K562 (cell line): Measurements from ENCODE around the gene GATA6. TPM values are rescaled to one million over a fixed set of nuclear protein-coding genes. Genes with fewer than 3 reads are reported as not detected.
A peak's percentile ranks its signal among the peaks of the same experiment; 100 is the strongest.

Experiments used
- ATAC-seq: fragments of 200-7000 bp; cut with Tn5 transposase; 3 replicates; pipeline ENCODE4 v1.9.1; 2020; ENCODE audit warnings: moderate library complexity
- BruUV-seq: library from RNA; stranded (reverse); fragments of 400-500 nt; replicated peaks from 2 replicates; lab custom pipeline; 2021; lab: Mats Ljungman, UMichigan
- CTCF ChIA-PET: fragments of 300-600 bp; formaldehyde crosslinking; extraction: SDS; loops from one replicate; lab custom pipeline; 2021; ENCODE audit warnings: low intra/inter-chr PET ratio; lab: Yijun Ruan, JAX
- POLR2A ChIA-PET: fragments of 300-600, 350-650 bp; sonication (Branson Sonifier 250); formaldehyde crosslinking; extraction: SDS; loops from one replicate; lab custom pipeline; 2021; ENCODE audit warnings: antibody characterized with exemption, inconsistent platforms; lab: Yijun Ruan, JAX
- DNase-seq, 4 experiments: peaks; one replicate each; pipeline versions ENCODE4 v3.0.0 to v3.0.0-alpha.2; 2011 to 2018; ENCODE audit warnings: low spot score in 3 of 4, mixed read lengths in 3 of 4; ENCODE audit errors: extremely low read depth in 1 of 4
- FAIRE-seq: peaks from 2 replicates; lab custom pipeline; 2011; peaks lifted over from hg19 to GRCh38; lab: Jason Lieb, UNC
- H2AFZ ChIP-seq: 2 replicates; pipeline ENCODE4 v1.6.0; 2011; ENCODE audit warnings: low read depth, low read length, control low read depth, inconsistent platforms
- H3K27ac ChIP-seq: fragments of 200-600 bp; 3 replicates; pipeline ENCODE4 v1.8.0; 2011; ENCODE audit warnings: low read depth, mild to moderate bottlenecking, control low read depth, inconsistent platforms, low read length, moderate library complexity, mixed read lengths; ENCODE audit errors: extremely low read depth
- H3K27me3 ChIP-seq, 2 experiments: fragments of 300-600 bp in 1 of 2; 2 replicates in 1 of 2; 3 replicates in 1 of 2; pipeline versions ENCODE4 v1.6.0 to v1.8.0; 2011; ENCODE audit warnings: inconsistent platforms in 2 of 2, low read length in 2 of 2, mild to moderate bottlenecking in 1 of 2, mixed read lengths in 1 of 2, moderate library complexity in 1 of 2; ENCODE audit not compliant: control insufficient read depth in 2 of 2, insufficient read depth in 2 of 2
- H3K36me3 ChIP-seq: fragments of 300-600 bp; 3 replicates; pipeline ENCODE4 v1.8.0; 2011; ENCODE audit warnings: mild to moderate bottlenecking, low read length, inconsistent platforms; ENCODE audit not compliant: control insufficient read depth, insufficient read depth
- H3K4me1 ChIP-seq, 2 experiments: fragments of 200-600 bp in 1 of 2; replicated peaks in 1 of 2; 2 replicates in 1 of 2; 3 replicates in 1 of 2; pipeline versions ENCODE4 v1.5.1 to v1.8.0; 2011; ENCODE audit warnings: inconsistent platforms in 2 of 2, low read length in 2 of 2, mild to moderate bottlenecking in 1 of 2, mixed read lengths in 1 of 2, moderate library complexity in 1 of 2; ENCODE audit not compliant: control insufficient read depth in 2 of 2, insufficient read depth in 2 of 2
- H3K4me2 ChIP-seq: 2 replicates; pipeline ENCODE4 v1.6.1; 2011; ENCODE audit warnings: low read length, control low read depth, inconsistent platforms, mixed read lengths; ENCODE audit not compliant: insufficient read depth
- H3K4me3 ChIP-seq: fragments of 200-600 bp; sonication (generic), shearing (Covaris generic); 2 replicates; pipeline ENCODE4 v1.5.1; 2016; ENCODE audit warnings: control low read depth, inconsistent platforms
- H3K79me2 ChIP-seq: fragments of 200-600 bp; 3 replicates; pipeline ENCODE4 v1.8.0; 2011; ENCODE audit warnings: low read length, inconsistent platforms; ENCODE audit not compliant: control insufficient read depth, insufficient read depth
- H3K9ac ChIP-seq, 2 experiments: 2 replicates each; pipeline versions ENCODE4 v1.6.0 to v1.6.1; 2011; ENCODE audit warnings: low read depth in 2 of 2, low read length in 2 of 2, control low read depth in 1 of 2, inconsistent platforms in 1 of 2, mild to moderate bottlenecking in 1 of 2, mixed read lengths in 1 of 2; ENCODE audit not compliant: insufficient read depth in 1 of 2
- H3K9me1 ChIP-seq: one replicate; pipeline ENCODE4 v1.6.0; 2011; ENCODE audit warnings: inconsistent platforms, mild to moderate bottlenecking, low read length, moderate library complexity; ENCODE audit not compliant: control insufficient read depth, insufficient read depth
- H3K9me3 ChIP-seq: replicated peaks from 2 replicates; pipeline ENCODE4 v1.5.1; 2011; ENCODE audit warnings: low read depth, low read length, inconsistent platforms; ENCODE audit not compliant: control insufficient read depth, insufficient read depth
- H4K20me1 ChIP-seq: replicated peaks from 2 replicates; pipeline ENCODE4 v1.6.1; 2011; ENCODE audit warnings: low read length, inconsistent platforms, mixed read lengths; ENCODE audit not compliant: control insufficient read depth, insufficient read depth
- FOS ChIP-seq: IDR thresholded peaks from 3 replicates; pipeline ENCODE4 v1.6.1; 2011; ENCODE audit not compliant: insufficient read length; ENCODE audit errors: extremely low read depth
- HNRNPK ChIP-seq: fragments of 200-400 bp; formaldehyde crosslinking; IDR thresholded peaks from one replicate; pipeline ENCODE4 v1.6.1; 2018; ENCODE audit warnings: mild to moderate bottlenecking, low read depth, low read length; ENCODE audit not compliant: poor library complexity, severe bottlenecking
- LARP7 ChIP-seq: fragments of 450-650 bp; IDR thresholded peaks from 2 replicates; pipeline ENCODE4 v1.6.1; 2016
- PTBP1 ChIP-seq: fragments of 200-400 bp; formaldehyde crosslinking; IDR thresholded peaks from 2 replicates; pipeline ENCODE4 v1.6.1; 2017; ENCODE audit warnings: low read depth, low read length
- WGBS: fragments of 100-300 bp; shearing (Covaris generic); methylation state at CpG from one replicate; pipeline ENCODE4 v1.1.6; 2016; ENCODE audit warnings: low coverage, mixed read lengths; ENCODE audit not compliant: insufficient coverage; ENCODE audit errors: missing lambda C conversion rate; 5-methylcytosine and 5-hydroxymethylcytosine counted together
- in situ Hi-C: fragments of 300-500 bp; cut with MboI; formaldehyde crosslinking; loops from 4 replicates; pipeline ENCODE4 v1.15.0; 2018; ENCODE audit warnings: inconsistent platforms, mixed read lengths
- intact Hi-C: fragments of 100-400 bp; cut with micrococcal nuclease; formaldehyde crosslinking; loops from 2 replicates; pipeline ENCODE4 v1.14.2; 2022
- polyA plus RNA-seq, 8 experiments: library from polyadenylated mRNA; depleted of rRNA in 4 of 8; stranded (reverse) in 5 of 8; unstranded in 3 of 8; fragments of >200 nt; fragmentation: Nextera tagmentation in 2 of 8; fragmentation: Illumina TruSeq in 1 of 8; extraction: Ambion mirVana in 2 of 8; extraction: Trizol in 1 of 8; gene quantifications; 2 replicates each; pipeline versions ENCODE4 v1.2.1 to v1.2.3, GENCODE V29; 2011 to 2014; ENCODE audit warnings: inconsistent platforms in 1 of 8, missing spikeins in 1 of 8
- total RNA-seq, 7 experiments: library from RNA; depleted of rRNA in 6 of 7; stranded (reverse); fragments of >200 nt in 6 of 7; fragmentation: Illumina TruSeq in 2 of 7; extraction: Trizol in 2 of 7; gene quantifications; 2 replicates each; pipeline versions ENCODE4 v1.2.1 to v1.2.3, GENCODE V29; 2011 to 2021; ENCODE audit warnings: low replicate concordance in 1 of 7
- TF ChIP-seq, protein P1 (sequence below): fragments of 150-350 bp; IDR thresholded peaks from 2 replicates; pipeline ENCODE4 v1.6.1; 2014; ENCODE audit warnings: low read depth, mild to moderate bottlenecking, low read length, borderline replicate concordance

The GATA6 gene
- total and polyA plus RNA-seq, 9 of the 15 experiments (the other 6 are each of a cell fraction or from before 2014, with no cell fraction given), result 0.01 to 0.24 (median 0.16) TPM; not detected in 5

DNA sequence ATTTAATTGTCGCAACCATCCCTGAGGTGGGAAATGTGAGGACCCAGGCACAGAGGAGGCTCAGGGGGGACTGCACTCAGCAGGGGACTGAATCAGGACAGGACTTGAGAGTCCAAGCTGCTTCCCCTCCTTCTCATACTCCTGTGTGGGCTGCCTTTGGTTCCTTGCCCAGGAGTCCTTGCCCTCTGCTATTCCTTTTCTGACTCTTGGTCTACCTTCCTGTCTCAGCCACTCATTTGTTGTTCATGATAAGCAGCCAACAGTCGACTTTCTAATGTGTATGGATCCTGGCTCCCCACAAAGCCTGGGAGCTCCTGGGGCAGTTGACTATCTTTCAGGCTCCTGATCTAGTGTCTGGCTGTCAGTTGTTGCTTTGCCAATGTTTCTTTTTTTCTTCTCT lies 28.3 kb downstream of the GATA6 start:
- no peaks in the 10 kb centered on the region for H3K9me3 ChIP-seq
- H3K4me2 ChIP-seq, result no peak overlapping the region
- ATAC-seq, result peak; percentile 9
- H3K27me3 ChIP-seq, result peaks cover 0 to 6% of the 10 kb centered on the region in 2 experiments; a peak in 1 of 5 replicates
- POLR2A ChIA-PET, result interaction anchor here (0.6 to 2.0 kb wide), 5 partner anchors 9 to 174 kb away, joined by 3 to 7 read pairs (median 3); no protein-coding TSS in a partner anchor
- BruUV-seq, result no TSS peak
- in situ Hi-C loops (no loop called here), intact Hi-C loops (no loop called here)
- H4K20me1 ChIP-seq, result no peaks in the 10 kb centered on the region
- H3K4me1 ChIP-seq, result peaks cover 15 to 19% of the 10 kb centered on the region in 2 experiments
- H3K36me3 ChIP-seq, result no peaks in the 10 kb centered on the region
- CTCF ChIA-PET, result no interaction called here
- no peak overlapping the region for H3K4me3 ChIP-seq
- no peak for DNase-seq
- WGBS, result 49% methylated on average over 2 of the region's 2 CpGs
- peak overlapping the region; percentile 77 for H2AFZ ChIP-seq
- H3K9me1 ChIP-seq, result no peaks in the 10 kb centered on the region
- no peak overlapping the region; a peak in 1 of 4 replicates for H3K9ac ChIP-seq
- H3K27ac ChIP-seq, result no peak overlapping the region
- H3K79me2 ChIP-seq, result no peaks in the 10 kb centered on the region
- no peak for FAIRE-seq
- no peak for TF ChIP-seq FOS
- TF ChIP-seq LARP7, result no peak
- TF ChIP-seq, protein P1, sequence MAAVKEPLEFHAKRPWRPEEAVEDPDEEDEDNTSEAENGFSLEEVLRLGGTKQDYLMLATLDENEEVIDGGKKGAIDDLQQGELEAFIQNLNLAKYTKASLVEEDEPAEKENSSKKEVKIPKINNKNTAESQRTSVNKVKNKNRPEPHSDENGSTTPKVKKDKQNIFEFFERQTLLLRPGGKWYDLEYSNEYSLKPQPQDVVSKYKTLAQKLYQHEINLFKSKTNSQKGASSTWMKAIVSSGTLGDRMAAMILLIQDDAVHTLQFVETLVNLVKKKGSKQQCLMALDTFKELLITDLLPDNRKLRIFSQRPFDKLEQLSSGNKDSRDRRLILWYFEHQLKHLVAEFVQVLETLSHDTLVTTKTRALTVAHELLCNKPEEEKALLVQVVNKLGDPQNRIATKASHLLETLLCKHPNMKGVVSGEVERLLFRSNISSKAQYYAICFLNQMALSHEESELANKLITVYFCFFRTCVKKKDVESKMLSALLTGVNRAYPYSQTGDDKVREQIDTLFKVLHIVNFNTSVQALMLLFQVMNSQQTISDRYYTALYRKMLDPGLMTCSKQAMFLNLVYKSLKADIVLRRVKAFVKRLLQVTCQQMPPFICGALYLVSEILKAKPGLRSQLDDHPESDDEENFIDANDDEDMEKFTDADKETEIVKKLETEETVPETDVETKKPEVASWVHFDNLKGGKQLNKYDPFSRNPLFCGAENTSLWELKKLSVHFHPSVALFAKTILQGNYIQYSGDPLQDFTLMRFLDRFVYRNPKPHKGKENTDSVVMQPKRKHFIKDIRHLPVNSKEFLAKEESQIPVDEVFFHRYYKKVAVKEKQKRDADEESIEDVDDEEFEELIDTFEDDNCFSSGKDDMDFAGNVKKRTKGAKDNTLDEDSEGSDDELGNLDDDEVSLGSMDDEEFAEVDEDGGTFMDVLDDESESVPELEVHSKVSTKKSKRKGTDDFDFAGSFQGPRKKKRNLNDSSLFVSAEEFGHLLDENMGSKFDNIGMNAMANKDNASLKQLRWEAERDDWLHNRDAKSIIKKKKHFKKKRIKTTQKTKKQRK, result no peak
- TF ChIP-seq HNRNPK, result no peak
- TF ChIP-seq PTBP1, result no peak
- TF ChIP-seq, all 486 proteins: peak for 0
